ENCODE data around the gene SH3D21.

Gene SH3D21

GRCh38 chr1:36306210-36306901 is at the start of gene SH3D21:
Gene SH3D21 (plus strand): TSS chr1:36306368. CDS start chr1:36306421, 53 bp downstream.
- no peak for DNase-seq

GRCh38 chr1:36256558-36257374 is 49.4 kb upstream of the SH3D21 start:
- no peak for DNase-seq

GRCh38 chr1:36257375-36257767 is 48.8 kb upstream of the SH3D21 start:
- DNase-seq, result no peak

GRCh38 chr1:36258960-36259344 is 47.2 kb upstream of the SH3D21 start:
- no peak for DNase-seq

- DNase-seq, result no peak
Measured at GRCh38 chr1:36268981-36269380, 37.2 kb upstream of the SH3D21 start.

GRCh38 chr1:36269408-36269838 is 36.7 kb upstream of the SH3D21 start:
- no peak for DNase-seq

GRCh38 chr1:36273024-36273423 is 33.1 kb upstream of the SH3D21 start:
- no peak for DNase-seq

- DNase-seq, result no peak
Measured at GRCh38 chr1:36274201-36274600, 32.0 kb upstream of the SH3D21 start.

- no peak for DNase-seq
Measured at GRCh38 chr1:36276688-36277087, 29.5 kb upstream of the SH3D21 start.

- no peak for DNase-seq
Measured at GRCh38 chr1:36279110-36279788, 26.9 kb upstream of the SH3D21 start.

- no peak for DNase-seq
Measured at GRCh38 chr1:36279789-36280296, 26.3 kb upstream of the SH3D21 start.

GRCh38 chr1:36284061-36284460 is 22.1 kb upstream of the SH3D21 start:
- no peak for DNase-seq

- no peak for DNase-seq
Measured at GRCh38 chr1:36284517-36284916, 21.7 kb upstream of the SH3D21 start.

GRCh38 chr1:36285443-36286101 is 20.6 kb upstream of the SH3D21 start:
- peak; percentile 53 for DNase-seq

- DNase-seq, result no peak
Measured at GRCh38 chr1:36286802-36287201, 19.4 kb upstream of the SH3D21 start.

GRCh38 chr1:36287595-36287994 is 18.6 kb upstream of the SH3D21 start:
- DNase-seq, result no peak

GRCh38 chr1:36295390-36295789 is 10.8 kb upstream of the SH3D21 start:
- no peak for DNase-seq

GRCh38 chr1:36297062-36297461 is 9.1 kb upstream of the SH3D21 start:
- no peak for DNase-seq

- DNase-seq, result no peak
Measured at GRCh38 chr1:36298640-36299039, 7.5 kb upstream of the SH3D21 start.

GRCh38 chr1:36300526-36300925 is 5.6 kb upstream of the SH3D21 start:
- no peak for DNase-seq

GRCh38 chr1:36301220-36301619 is 4.9 kb upstream of the SH3D21 start:
- DNase-seq, result no peak

- DNase-seq, result no peak
Measured at GRCh38 chr1:36303244-36303643, 2.9 kb upstream of the SH3D21 start.

Data from NCI-H1694 treated with DMSO at 0.1 percent for 48 hours (cell line).